Measurements from ENCODE around the gene SCN2A.

SCN2A gene

DNA sequence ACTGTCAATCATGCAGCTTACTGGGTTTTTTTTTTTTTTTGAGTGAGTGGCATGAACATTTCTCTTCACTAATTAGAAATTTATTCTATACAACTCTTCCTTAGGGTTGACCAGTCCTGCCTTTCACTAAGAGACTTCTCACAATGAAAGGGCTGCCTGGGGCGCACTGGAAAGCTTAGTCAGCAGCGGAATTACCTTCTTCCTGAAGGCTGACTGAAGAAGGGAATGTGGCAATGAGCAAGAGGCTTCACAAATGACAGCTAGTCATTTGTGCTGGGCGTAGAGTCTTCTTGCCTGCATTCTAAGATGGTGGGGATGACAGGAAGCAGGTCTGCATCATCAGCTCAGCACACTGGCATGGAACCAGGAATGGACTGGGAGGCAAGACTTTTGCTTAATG, 19.7 kb upstream of the SCN2A start:
- H3K4me3 ChIP-seq (ENCODE audit: control insufficient read depth, low read depth, low read length) = no peak overlapping the region
- DNase-seq (ENCODE audit: low read depth) = no peak

DNA sequence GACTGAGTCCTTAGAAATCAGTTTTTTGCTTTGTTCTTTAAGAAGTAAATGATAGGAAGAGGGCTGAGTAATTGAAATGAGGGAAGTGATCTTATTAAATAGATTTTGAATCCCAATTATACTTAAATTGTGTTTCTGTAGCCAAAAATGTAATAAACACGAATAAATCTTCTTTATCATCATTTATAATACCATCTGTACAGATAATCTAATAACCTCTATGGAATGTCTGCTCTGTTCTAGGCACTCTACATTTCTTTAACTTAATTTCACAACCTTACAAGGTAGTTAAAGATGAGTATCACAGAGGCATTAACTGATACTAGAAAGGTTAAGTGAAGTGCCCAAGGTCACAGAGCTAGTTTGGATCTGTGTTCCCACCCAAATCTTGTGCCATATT, 14.3 kb upstream of the SCN2A start:
- DNase-seq (ENCODE audit: low read depth) = no peak
- TF ChIP-seq, protein P1, sequence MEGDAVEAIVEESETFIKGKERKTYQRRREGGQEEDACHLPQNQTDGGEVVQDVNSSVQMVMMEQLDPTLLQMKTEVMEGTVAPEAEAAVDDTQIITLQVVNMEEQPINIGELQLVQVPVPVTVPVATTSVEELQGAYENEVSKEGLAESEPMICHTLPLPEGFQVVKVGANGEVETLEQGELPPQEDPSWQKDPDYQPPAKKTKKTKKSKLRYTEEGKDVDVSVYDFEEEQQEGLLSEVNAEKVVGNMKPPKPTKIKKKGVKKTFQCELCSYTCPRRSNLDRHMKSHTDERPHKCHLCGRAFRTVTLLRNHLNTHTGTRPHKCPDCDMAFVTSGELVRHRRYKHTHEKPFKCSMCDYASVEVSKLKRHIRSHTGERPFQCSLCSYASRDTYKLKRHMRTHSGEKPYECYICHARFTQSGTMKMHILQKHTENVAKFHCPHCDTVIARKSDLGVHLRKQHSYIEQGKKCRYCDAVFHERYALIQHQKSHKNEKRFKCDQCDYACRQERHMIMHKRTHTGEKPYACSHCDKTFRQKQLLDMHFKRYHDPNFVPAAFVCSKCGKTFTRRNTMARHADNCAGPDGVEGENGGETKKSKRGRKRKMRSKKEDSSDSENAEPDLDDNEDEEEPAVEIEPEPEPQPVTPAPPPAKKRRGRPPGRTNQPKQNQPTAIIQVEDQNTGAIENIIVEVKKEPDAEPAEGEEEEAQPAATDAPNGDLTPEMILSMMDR (IDR thresholded peaks at IDR 0.05; ENCODE audit: control insufficient read depth, insufficient read depth, low read depth, low read length, missing control alignments) = no peak
- no peak overlapping the region for H3K4me3 ChIP-seq (ENCODE audit: control insufficient read depth, low read depth, low read length)

More for the DNA sequence above, 19.7 kb upstream of the SCN2A start:
- TF ChIP-seq, protein P1 (IDR thresholded peaks at IDR 0.05; ENCODE audit: control insufficient read depth, insufficient read depth, low read depth, low read length, missing control alignments) = no peak

DNA sequence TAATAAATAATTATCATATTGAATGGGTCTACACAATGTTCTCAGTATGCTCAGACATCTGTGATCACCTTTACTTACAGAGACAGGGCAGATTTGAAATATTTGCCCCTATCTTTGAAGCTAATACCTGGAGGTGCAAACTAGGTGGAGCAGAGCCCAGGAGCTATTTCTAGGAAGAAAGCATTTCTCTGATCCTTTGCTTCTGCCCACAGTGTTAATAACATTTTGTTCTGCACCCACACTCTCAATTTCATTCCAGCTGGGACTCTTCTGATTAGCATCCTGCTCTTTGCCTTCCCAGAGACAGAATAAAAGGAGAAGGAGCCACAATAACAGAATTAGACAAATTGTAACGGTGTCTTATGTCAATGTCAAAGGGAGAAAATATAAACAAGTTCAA, 11.6 kb upstream of the SCN2A start:
- TF ChIP-seq, protein P1 (IDR thresholded peaks at IDR 0.05; ENCODE audit: control insufficient read depth, insufficient read depth, low read depth, low read length, missing control alignments) = no peak
- no peak for DNase-seq (ENCODE audit: low read depth)
- H3K4me3 ChIP-seq (ENCODE audit: control insufficient read depth, low read depth, low read length) = no peak overlapping the region

DNA sequence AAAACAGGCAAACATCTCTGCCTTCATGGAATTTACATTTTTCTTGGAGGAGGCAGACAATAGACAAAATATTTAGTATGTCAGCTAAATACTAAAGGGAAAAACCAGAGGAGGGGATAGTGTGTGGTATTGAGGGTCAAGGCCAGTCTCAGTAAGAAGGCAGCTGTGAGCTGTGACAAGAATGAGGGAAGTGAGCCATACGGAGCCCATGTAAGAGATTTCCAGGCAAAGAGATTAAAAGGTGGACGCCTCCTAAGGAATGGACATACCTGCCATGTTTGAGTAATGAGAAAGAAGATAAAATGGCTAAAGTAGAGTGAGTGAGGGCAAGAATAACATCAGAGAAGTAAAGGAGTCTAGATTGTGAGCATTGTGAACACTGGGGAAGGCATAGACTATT, 2.2 kb upstream of the SCN2A start:
- H3K4me3 ChIP-seq (ENCODE audit: control insufficient read depth, low read depth, low read length) = no peak overlapping the region
- no peak for DNase-seq (ENCODE audit: low read depth)
- TF ChIP-seq, protein P1 (IDR thresholded peaks at IDR 0.05; ENCODE audit: control insufficient read depth, insufficient read depth, low read depth, low read length, missing control alignments) = no peak

DNA sequence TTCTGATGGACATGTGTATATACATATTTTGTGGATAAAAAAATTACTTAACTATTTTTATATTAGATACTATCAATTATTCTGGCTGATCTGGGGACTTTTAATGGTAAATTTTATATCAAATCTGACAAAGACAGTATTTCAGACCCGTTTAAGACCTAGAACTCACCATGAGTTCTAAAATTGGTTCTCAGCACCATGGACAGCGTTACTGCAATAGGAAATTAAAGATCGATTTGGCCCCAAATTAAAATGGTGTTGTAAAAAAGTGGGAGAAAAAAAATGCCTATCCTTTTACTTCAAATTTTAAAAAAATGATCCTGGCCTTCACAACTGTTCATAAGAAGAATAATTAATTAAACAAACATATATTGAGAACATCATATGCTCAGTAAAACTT, 919 bp upstream of the SCN2A start:
- peak; percentile 2 for DNase-seq (ENCODE audit: low read depth)
- no peak overlapping the region for H3K4me3 ChIP-seq (ENCODE audit: control insufficient read depth, low read depth, low read length)
- TF ChIP-seq, protein P1 (IDR thresholded peaks at IDR 0.05; ENCODE audit: control insufficient read depth, insufficient read depth, low read depth, low read length, missing control alignments) = no peak

DNA sequence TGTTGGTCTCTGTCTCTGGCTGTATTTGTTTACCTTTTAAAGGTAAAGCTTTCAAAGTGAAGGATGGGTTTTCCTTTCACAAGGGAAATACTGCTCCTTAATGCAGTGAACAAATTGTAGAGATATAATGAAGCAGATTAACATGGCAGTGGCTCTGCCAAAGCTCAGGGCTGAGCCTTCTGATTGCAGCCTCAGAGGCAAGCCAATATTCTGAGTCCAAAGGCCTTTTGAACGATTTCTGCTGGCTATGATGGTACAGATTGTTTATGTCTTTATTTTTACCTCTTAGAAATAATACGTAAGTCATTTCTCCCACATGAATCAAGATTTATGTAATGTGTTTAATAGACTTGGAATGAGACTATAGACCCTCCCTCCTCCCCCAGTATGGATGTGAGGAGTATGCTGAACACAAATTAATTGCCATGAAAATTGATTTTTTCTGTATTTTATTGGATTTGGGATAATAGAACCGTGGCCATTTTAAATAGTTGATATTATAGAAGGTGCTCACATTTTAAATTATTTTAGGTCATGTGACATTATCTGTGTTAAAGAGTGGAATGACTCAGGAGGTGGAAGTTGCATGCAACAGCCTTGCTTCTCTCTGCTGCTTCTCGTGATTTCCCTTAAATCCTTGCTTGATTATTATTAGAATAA, 772 bp downstream of the SCN2A start:
- no peak for DNase-seq (ENCODE audit: low read depth)
- no peak overlapping the region for H3K4me3 ChIP-seq (ENCODE audit: control insufficient read depth, low read depth, low read length)
- TF ChIP-seq, protein P1 (IDR thresholded peaks at IDR 0.05; ENCODE audit: control insufficient read depth, insufficient read depth, low read depth, low read length, missing control alignments) = no peak
